Measurements from ENCODE around the gene GRK4. TPM values are rescaled to one million over a fixed set of nuclear protein-coding genes. Genes with fewer than 3 reads are reported as not detected.

The GRK4 gene
- 4.2 TPM for polyA plus RNA-seq (2013, experiment 1 of 2)
- polyA plus RNA-seq (2013, experiment 2 of 2) = 3.7 TPM

- Histone ChIP-seq H2BK5ac (ENCODE audit: low read length) (peak within 1 kb of the TSS; percentile 75), H3K9ac (ENCODE audit: low read depth, low read length, poor library complexity) (peak within 1 kb of the TSS; percentile 94), H3K18ac (ENCODE audit: low read length) (peak within 1 kb of the TSS; percentile 94), H3K27ac (replicated peaks; ENCODE audit: low read length) (peak within 1 kb of the TSS; percentile 69), H3K36me3 (replicated peaks in 1 of 2; ENCODE audit: control insufficient read depth in 2 of 2, insufficient read depth in 2 of 2, low read length in 2 of 2) (peaks cover 1 to 20% of the 10 kb centered on the region in 2 donors), H2BK15ac (ENCODE audit: low read length) (no peak within 1 kb of the TSS), H4K8ac (ENCODE audit: low read depth, low read length) (no peak within 1 kb of the TSS), H3K14ac (ENCODE audit: low read length) (peak within 1 kb of the TSS; percentile 38), H3K9me3 (replicated peaks in 1 of 2; ENCODE audit: control insufficient read depth in 2 of 2, insufficient read depth in 1 of 2, low read depth in 1 of 2, low read length in 2 of 2) (no peaks in the 10 kb centered on the region), H3K4me2 (ENCODE audit: insufficient read depth, low read length, poor library complexity, severe bottlenecking) (peak within 1 kb of the TSS; percentile 89), H3K4me3 (ENCODE audit: low read length in 2 of 2) (peak within 1 kb of the TSS; percentile 60 to 96), H4K91ac (ENCODE audit: low read depth, low read length, poor library complexity) (no peak within 1 kb of the TSS), H3K4ac (ENCODE audit: low read length) (peak within 1 kb of the TSS; percentile 76), H2BK120ac (ENCODE audit: low read depth, low read length) (peak within 1 kb of the TSS; percentile 31), H3K79me1 (ENCODE audit: low read depth, low read length) (peaks cover 9% of the 10 kb centered on the region), H2BK12ac (ENCODE audit: low read length) (no peak within 1 kb of the TSS), H2AFZ (ENCODE audit: low read length) (peak within 1 kb of the TSS; percentile 100), H3K4me1 (ENCODE audit: control insufficient read depth in 2 of 2, insufficient read depth in 1 of 2, low read depth in 1 of 2, low read length in 2 of 2) (peaks cover 3 to 8% of the 10 kb centered on the region in 2 donors), H3K27me3 (ENCODE audit: control insufficient read depth in 3 of 3, insufficient read depth in 3 of 3, low read depth in 1 of 3, low read length in 3 of 3) (no peaks in the 10 kb centered on the region), H2AK5ac (ENCODE audit: low read depth, low read length) (peak within 1 kb of the TSS; percentile 75), H3K23ac (ENCODE audit: low read depth, low read length, poor library complexity) (peak within 1 kb of the TSS; percentile 93)
- no CpG with 5 or more reads among the region's 105 CpGs for WGBS, 2 donors (ENCODE audit: extremely low coverage in 2 of 2, insufficient read length in 2 of 2, insufficient replicate concordance in 1 of 2)
- DNase-seq (ENCODE audit: low spot score) = peak; percentile 98
These were observed at the start of gene GRK4, which contains the start of gene NOP14 for GRCh38 chr4:2963175-2963965. Gene GRK4, plus strand, starts transcription at chr4:2963571. Its CDS starts 500 bp downstream, at chr4:2964071. Gene NOP14, minus strand, starts transcription at chr4:2963406. Its CDS starts 87 bp downstream, at chr4:2963319.

DNA sequence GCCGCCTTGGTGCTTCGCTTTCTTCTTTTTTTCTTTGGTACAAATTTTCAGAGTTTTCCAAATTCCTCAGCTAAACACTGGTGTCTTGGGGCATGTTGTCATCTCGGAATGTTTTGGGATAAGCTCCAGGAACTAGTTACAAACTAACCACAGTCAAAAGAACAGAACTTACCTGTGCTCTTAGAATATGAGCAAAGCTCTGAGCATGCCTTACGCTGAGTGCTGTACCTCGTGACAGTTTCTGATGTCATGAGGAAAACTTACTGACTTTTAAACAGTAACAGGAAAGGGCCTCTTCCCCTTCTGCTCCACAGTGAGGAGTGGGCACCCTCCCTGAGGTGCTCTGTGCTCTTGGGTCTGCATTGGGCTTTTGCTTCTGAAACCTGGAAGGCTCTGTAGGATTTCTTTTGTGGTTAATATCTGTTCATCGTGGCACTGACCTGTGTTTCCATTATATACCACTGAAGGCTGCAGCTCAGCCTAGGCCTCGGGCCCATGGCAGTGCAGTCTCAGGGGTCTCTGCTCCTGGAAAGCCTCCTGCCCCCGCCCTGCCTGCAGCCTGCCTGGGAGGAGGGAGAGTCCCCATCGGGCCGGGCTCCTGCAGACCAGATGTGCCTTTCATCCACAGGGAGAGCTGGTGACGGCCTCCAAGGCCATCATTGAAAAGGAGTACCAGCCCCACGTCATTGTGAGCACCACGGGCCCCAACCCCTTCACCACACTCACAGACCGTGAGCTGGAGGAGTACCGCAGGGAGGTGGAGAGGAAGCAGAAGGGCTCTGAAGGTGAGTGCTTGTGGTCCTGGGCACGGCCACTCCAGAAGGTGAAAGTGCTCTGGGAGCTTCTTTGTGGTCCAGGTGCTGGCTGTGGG is 48.9 kb upstream of the GRK4 start:
- H3K27ac ChIP-seq (replicated peaks; ENCODE audit: low read length) = no peak overlapping the region
- no peak overlapping the region for H2AK5ac ChIP-seq (ENCODE audit: low read depth, low read length)
- WGBS, 2 donors (ENCODE audit: extremely low coverage in 2 of 2, insufficient read length in 2 of 2, insufficient replicate concordance in 1 of 2) = no CpG with 5 or more reads among the region's 16 CpGs
- H2BK15ac ChIP-seq (ENCODE audit: low read length) = no peak overlapping the region
- no peak overlapping the region for H2BK5ac ChIP-seq (ENCODE audit: low read length)
- peaks cover 35 to 79% of the 10 kb centered on the region in 2 donors for H3K36me3 ChIP-seq (replicated peaks in 1 of 2; ENCODE audit: control insufficient read depth in 2 of 2, insufficient read depth in 2 of 2, low read length in 2 of 2)
- peak overlapping the region; percentile 17 for H4K8ac ChIP-seq (ENCODE audit: low read depth, low read length)
- no peak overlapping the region for H2BK120ac ChIP-seq (ENCODE audit: low read depth, low read length)
- no peaks in the 10 kb centered on the region for H3K4me1 ChIP-seq (ENCODE audit: control insufficient read depth in 2 of 2, insufficient read depth in 1 of 2, low read depth in 1 of 2, low read length in 2 of 2)
- H4K91ac ChIP-seq (ENCODE audit: low read depth, low read length, poor library complexity) = no peak overlapping the region
- no peak for DNase-seq (ENCODE audit: low spot score)
- peak overlapping the region; percentile 55 for H3K23ac ChIP-seq (ENCODE audit: low read depth, low read length, poor library complexity)
- H2AFZ ChIP-seq (ENCODE audit: low read length) = no peak overlapping the region
- H3K4ac ChIP-seq (ENCODE audit: low read length) = no peak overlapping the region
- H3K79me1 ChIP-seq (ENCODE audit: low read depth, low read length) = no peaks in the 10 kb centered on the region
- H3K9ac ChIP-seq (ENCODE audit: low read depth, low read length, poor library complexity) = no peak overlapping the region
- no peak overlapping the region for H3K4me2 ChIP-seq (ENCODE audit: insufficient read depth, low read length, poor library complexity, severe bottlenecking)
- no peaks in the 10 kb centered on the region for H3K27me3 ChIP-seq (ENCODE audit: control insufficient read depth in 3 of 3, insufficient read depth in 3 of 3, low read depth in 1 of 3, low read length in 3 of 3)
- no peak overlapping the region for H3K14ac ChIP-seq (ENCODE audit: low read length)
- no peak overlapping the region for H3K18ac ChIP-seq (ENCODE audit: low read length)
- peaks cover 2 to 5% of the 10 kb centered on the region in 2 donors for H3K9me3 ChIP-seq (replicated peaks in 1 of 2; ENCODE audit: control insufficient read depth in 2 of 2, insufficient read depth in 1 of 2, low read depth in 1 of 2, low read length in 2 of 2)
- H3K4me3 ChIP-seq (ENCODE audit: low read length in 2 of 2) = no peak overlapping the region
- no peak overlapping the region for H2BK12ac ChIP-seq (ENCODE audit: low read length)

GRCh38 chr4:2915789-2916188 is 47.6 kb upstream of the GRK4 start:
- no CpG with 5 or more reads among the region's 9 CpGs for WGBS, 2 donors (ENCODE audit: extremely low coverage in 2 of 2, insufficient read length in 2 of 2, insufficient replicate concordance in 1 of 2)
- Histone ChIP-seq H4K91ac (ENCODE audit: low read depth, low read length, poor library complexity) (no peak overlapping the region), H2BK12ac (ENCODE audit: low read length) (no peak overlapping the region), H3K18ac (ENCODE audit: low read length) (no peak overlapping the region), H2BK15ac (ENCODE audit: low read length) (no peak overlapping the region), H2AFZ (ENCODE audit: low read length) (no peak overlapping the region), H2AK5ac (ENCODE audit: low read depth, low read length) (no peak overlapping the region), H3K9me3 (replicated peaks in 1 of 2; ENCODE audit: control insufficient read depth in 2 of 2, insufficient read depth in 1 of 2, low read depth in 1 of 2, low read length in 2 of 2) (peaks cover 2 to 12% of the 10 kb centered on the region in 2 donors), H3K79me1 (ENCODE audit: low read depth, low read length) (no peaks in the 10 kb centered on the region), H3K9ac (ENCODE audit: low read depth, low read length, poor library complexity) (no peak overlapping the region), H3K36me3 (replicated peaks in 1 of 2; ENCODE audit: control insufficient read depth in 2 of 2, insufficient read depth in 2 of 2, low read length in 2 of 2) (peaks cover 28 to 69% of the 10 kb centered on the region in 2 donors), H3K14ac (ENCODE audit: low read length) (no peak overlapping the region), H4K8ac (ENCODE audit: low read depth, low read length) (no peak overlapping the region), H3K23ac (ENCODE audit: low read depth, low read length, poor library complexity) (no peak overlapping the region), H2BK5ac (ENCODE audit: low read length) (no peak overlapping the region), H3K4me2 (ENCODE audit: insufficient read depth, low read length, poor library complexity, severe bottlenecking) (no peak overlapping the region), H3K27me3 (ENCODE audit: control insufficient read depth in 3 of 3, insufficient read depth in 3 of 3, low read depth in 1 of 3, low read length in 3 of 3) (no peaks in the 10 kb centered on the region), H3K27ac (replicated peaks; ENCODE audit: low read length) (no peak overlapping the region), H2BK120ac (ENCODE audit: low read depth, low read length) (no peak overlapping the region), H3K4me1 (ENCODE audit: control insufficient read depth in 2 of 2, insufficient read depth in 1 of 2, low read depth in 1 of 2, low read length in 2 of 2) (no peaks in the 10 kb centered on the region), H3K4me3 (ENCODE audit: low read length in 2 of 2) (no peak overlapping the region), H3K4ac (ENCODE audit: low read length) (no peak overlapping the region)
- no peak for DNase-seq (ENCODE audit: low spot score)
